ENCODE measurements around the gene TIMP4. TPM values are rescaled to one million over a fixed set of nuclear protein-coding genes. Genes with fewer than 3 reads are reported as not detected.

Gene TIMP4
- total RNA-seq, 4 donors from 2014 or later: 40.2 to 124 (median 48.4) TPM

DNA sequence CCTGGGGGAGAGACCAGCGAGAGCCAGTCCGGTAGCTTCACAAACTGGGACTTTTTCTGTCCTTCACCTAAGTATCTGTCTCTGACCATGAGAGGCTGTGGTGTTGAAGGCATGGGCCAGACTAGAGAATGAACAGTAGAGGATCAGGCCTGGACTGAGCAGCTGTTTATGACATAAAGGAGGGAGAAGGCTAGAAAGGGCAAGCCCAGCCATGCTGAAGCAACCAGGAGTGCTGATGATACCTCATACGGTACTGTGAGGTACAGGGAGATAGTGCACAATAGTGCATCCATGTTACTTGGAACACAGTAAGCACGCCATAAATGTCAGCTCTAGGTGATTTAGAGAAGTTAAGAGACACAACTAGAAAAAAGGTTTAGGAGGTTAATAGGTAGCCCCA lies 22.6 kb upstream of the TIMP4 start:
- H3K9me3 ChIP-seq: no peaks in the 10 kb centered on the region
- 97 to 98% methylated on average over 4 of the region's 4 CpGs for WGBS, 2 donors
- no peak overlapping the region for H3K27ac ChIP-seq

DNA sequence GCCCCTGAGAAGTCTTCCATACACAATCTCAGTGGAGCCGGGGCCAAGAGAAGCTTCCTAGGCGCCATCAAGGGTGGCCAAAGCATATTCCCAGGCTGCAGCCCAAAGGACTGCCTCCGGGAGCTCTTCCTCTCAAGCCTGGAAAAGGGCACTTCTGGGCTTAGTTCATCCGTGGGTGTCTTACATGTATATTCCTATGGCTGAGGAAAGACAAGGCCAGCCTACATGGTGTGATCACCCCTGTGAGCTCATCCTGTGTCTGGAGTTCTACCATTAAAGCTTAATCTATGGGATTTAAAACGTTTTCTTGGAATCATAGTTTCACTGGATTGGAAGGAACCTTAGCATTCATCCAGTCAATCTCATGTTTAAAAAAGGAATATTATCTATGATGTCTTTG lies 21.9 kb upstream of the TIMP4 start:
- no peak overlapping the region for H3K27ac ChIP-seq
- no peak for DNase-seq (ENCODE audit: low spot score in 2 of 2)
- H3K4me3 ChIP-seq: no peak overlapping the region
- no peak for TF ChIP-seq EP300 (IDR thresholded peaks at IDR 0.05)
- no peak for TF ChIP-seq POLR2A (IDR thresholded peaks at IDR 0.05)
- TF ChIP-seq, protein P1, sequence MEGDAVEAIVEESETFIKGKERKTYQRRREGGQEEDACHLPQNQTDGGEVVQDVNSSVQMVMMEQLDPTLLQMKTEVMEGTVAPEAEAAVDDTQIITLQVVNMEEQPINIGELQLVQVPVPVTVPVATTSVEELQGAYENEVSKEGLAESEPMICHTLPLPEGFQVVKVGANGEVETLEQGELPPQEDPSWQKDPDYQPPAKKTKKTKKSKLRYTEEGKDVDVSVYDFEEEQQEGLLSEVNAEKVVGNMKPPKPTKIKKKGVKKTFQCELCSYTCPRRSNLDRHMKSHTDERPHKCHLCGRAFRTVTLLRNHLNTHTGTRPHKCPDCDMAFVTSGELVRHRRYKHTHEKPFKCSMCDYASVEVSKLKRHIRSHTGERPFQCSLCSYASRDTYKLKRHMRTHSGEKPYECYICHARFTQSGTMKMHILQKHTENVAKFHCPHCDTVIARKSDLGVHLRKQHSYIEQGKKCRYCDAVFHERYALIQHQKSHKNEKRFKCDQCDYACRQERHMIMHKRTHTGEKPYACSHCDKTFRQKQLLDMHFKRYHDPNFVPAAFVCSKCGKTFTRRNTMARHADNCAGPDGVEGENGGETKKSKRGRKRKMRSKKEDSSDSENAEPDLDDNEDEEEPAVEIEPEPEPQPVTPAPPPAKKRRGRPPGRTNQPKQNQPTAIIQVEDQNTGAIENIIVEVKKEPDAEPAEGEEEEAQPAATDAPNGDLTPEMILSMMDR (IDR thresholded peaks at IDR 0.05): no peak
- H3K36me3 ChIP-seq: no peaks in the 10 kb centered on the region
- WGBS, 2 donors: 90 to 94% methylated on average over 5 of the region's 5 CpGs
- peaks cover 0 to 34% (median 14%) of the 10 kb centered on the region in 4 donors for H3K4me1 ChIP-seq
- no peaks in the 10 kb centered on the region for H3K9me3 ChIP-seq
- no peaks in the 10 kb centered on the region for H3K27me3 ChIP-seq

More for the DNA sequence above, 22.6 kb upstream of the TIMP4 start:
- DNase-seq (ENCODE audit: low spot score in 2 of 2): no peak
- TF ChIP-seq EP300 (IDR thresholded peaks at IDR 0.05) (no peak), POLR2A (IDR thresholded peaks at IDR 0.05) (no peak)
- TF ChIP-seq, protein P1 (IDR thresholded peaks at IDR 0.05): no peak
- Histone ChIP-seq H3K36me3 (no peaks in the 10 kb centered on the region), H3K4me3 (no peak overlapping the region), H3K4me1 (peaks cover 0 to 29% (median 11%) of the 10 kb centered on the region in 4 donors), H3K27me3 (no peaks in the 10 kb centered on the region)

DNA sequence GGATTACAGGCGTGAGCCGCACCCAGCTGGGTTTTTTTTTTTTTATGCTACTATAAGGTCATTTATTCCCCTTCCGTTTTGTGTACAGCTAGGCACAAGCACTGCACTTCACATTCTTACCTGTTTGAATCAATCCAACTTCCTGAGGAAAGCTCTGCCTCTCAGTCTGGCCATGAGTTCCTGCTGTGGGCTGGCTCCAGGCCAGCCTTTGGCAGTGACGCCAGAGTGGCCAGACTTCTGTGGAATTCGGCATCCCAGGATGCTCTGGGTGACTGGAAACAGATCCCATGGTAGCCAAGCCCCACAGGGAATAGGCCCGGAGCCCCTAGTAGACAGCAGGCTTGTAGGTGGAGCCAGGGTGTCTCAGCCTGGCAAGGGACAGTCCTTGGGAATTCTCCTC lies 21.5 kb upstream of the TIMP4 start:
- H3K27ac ChIP-seq: no peak overlapping the region

DNA sequence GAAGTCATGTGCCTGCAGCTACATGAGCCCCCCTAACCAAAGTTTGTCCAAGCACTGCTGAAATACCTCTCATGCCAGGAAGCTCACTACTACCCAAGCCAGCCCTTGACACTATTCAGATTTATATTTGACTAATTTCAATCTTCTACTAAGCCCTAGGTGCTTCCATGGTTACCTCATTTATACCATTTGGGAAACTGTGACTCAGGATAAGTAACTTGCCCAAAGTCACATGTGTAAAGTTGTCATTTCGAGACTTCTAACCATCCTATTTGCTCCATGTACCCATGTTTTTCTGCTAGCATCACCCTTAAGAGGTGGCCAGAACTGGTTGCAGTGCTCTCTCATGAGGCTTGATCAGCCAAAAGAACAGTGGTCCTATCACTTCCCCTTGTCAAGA lies 20.7 kb upstream of the TIMP4 start:
- peaks cover 0 to 35% (median 14%) of the 10 kb centered on the region in 4 donors for H3K4me1 ChIP-seq
- peak overlapping the region in 1 of 4 donors; percentile 11 for H3K27ac ChIP-seq
- WGBS, 2 donors: 100% methylated on average over 1 of the region's 1 CpG
- H3K9me3 ChIP-seq: no peaks in the 10 kb centered on the region
- DNase-seq (ENCODE audit: low spot score in 2 of 2): no peak
- TF ChIP-seq, protein P1 (IDR thresholded peaks at IDR 0.05): no peak
- TF ChIP-seq EP300 (IDR thresholded peaks at IDR 0.05): no peak
- TF ChIP-seq POLR2A (IDR thresholded peaks at IDR 0.05): no peak
- no peaks in the 10 kb centered on the region for H3K27me3 ChIP-seq
- H3K36me3 ChIP-seq: no peaks in the 10 kb centered on the region
- H3K4me3 ChIP-seq: no peak overlapping the region

More for the DNA sequence above, 21.5 kb upstream of the TIMP4 start:
- 52 to 68% methylated on average over 5 to 6 of the region's 6 CpGs for WGBS, 2 donors
- DNase-seq (ENCODE audit: low spot score in 2 of 2): no peak
- H3K4me1 ChIP-seq: peaks cover 0 to 35% (median 14%) of the 10 kb centered on the region in 4 donors
- TF ChIP-seq POLR2A (IDR thresholded peaks at IDR 0.05) (no peak), EP300 (IDR thresholded peaks at IDR 0.05) (no peak)
- TF ChIP-seq, protein P1 (IDR thresholded peaks at IDR 0.05): no peak
- H3K36me3 ChIP-seq: no peaks in the 10 kb centered on the region
- H3K27me3 ChIP-seq: no peaks in the 10 kb centered on the region
- H3K9me3 ChIP-seq: no peaks in the 10 kb centered on the region
- no peak overlapping the region for H3K4me3 ChIP-seq

DNA sequence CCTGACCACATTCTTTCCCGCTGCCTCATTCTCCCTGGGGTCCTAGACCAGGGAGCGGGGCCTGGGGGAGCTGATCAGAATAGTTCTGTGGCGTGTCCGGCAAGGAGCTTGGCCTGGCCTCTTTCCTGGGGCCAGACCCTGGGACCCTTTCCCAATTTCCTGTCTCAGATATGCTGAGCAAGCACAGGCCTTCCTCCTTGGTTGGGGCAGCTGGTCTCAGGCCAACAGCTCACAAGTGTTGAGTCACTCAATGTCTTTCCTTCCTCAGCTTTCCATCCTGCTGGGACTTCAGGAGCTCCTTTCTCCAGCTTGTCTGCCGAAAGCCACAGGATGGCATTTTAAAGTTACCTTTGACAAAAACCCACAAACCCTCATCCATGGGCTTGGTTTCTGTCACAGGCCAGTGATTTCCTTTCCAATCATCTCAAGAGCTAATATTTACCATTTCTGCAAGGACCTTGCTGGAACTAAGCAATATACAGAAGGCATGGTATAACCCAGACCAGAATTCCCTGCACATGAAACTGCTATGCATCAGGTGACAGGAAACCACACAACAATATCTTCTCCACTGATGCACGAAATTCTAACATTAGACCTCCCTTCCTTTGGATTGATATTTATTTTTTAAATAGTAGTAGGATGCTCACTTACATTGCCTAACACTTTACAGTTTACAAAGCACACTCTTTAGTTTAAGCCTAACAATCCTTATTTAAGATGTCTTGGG lies 19.5 kb upstream of the TIMP4 start:
- DNase-seq (ENCODE audit: low spot score in 2 of 2): peak in 1 of 2 donors; percentile 57
- no peaks in the 10 kb centered on the region for H3K9me3 ChIP-seq
- H3K4me3 ChIP-seq: no peak overlapping the region
- H3K4me1 ChIP-seq: peaks cover 0 to 35% (median 14%) of the 10 kb centered on the region in 4 donors
- peak overlapping the region in 2 of 4 donors; percentile 56 to 75 for H3K27ac ChIP-seq
- no peaks in the 10 kb centered on the region for H3K27me3 ChIP-seq
- TF ChIP-seq POLR2A (IDR thresholded peaks at IDR 0.05): no peak
- TF ChIP-seq, protein P1 (IDR thresholded peaks at IDR 0.05): no peak
- no peak for TF ChIP-seq EP300 (IDR thresholded peaks at IDR 0.05)
- WGBS, 2 donors: 72 to 77% methylated on average over 6 of the region's 6 CpGs
- H3K36me3 ChIP-seq: no peaks in the 10 kb centered on the region
